DLD1 (cell line): ENCODE results near the gene ACOT13.
"Not testable (repeated sequence)": the region's sequence is repeated elsewhere in the genome, so short reads cannot be mapped to it uniquely, and the experiment has no call there.

Experiments
- in situ Hi-C: cut with HindIII; loops from 2 replicates; pipeline ENCODE4 v1.10.0; 2017; ENCODE audit warnings: low sequenced_read_pairs

ACOT13 gene

GRCh38 chr6:24720604-24721460, 54.0 kb downstream of the ACOT13 start:
- in situ Hi-C loops = no loop called here

- in situ Hi-C loops = no loop called here
Measured at GRCh38 chr6:24721461-24722215, 54.8 kb downstream of the ACOT13 start.

- in situ Hi-C loops = no loop called here
Measured at GRCh38 chr6:24723270-24723669, 56.4 kb downstream of the ACOT13 start.

GRCh38 chr6:24730653-24731052, 63.8 kb downstream of the ACOT13 start:
- in situ Hi-C loops = not testable (repeated sequence)

- in situ Hi-C loops = not testable (repeated sequence)
Measured at GRCh38 chr6:24731456-24732134, 64.7 kb downstream of the ACOT13 start.

GRCh38 chr6:24734166-24734565, 67.3 kb downstream of the ACOT13 start:
- in situ Hi-C loops = no loop called here

GRCh38 chr6:24734710-24735109, 67.8 kb downstream of the ACOT13 start:
- in situ Hi-C loops = not testable (repeated sequence)

- in situ Hi-C loops = no loop called here
Measured at GRCh38 chr6:24738741-24739140, 71.9 kb downstream of the ACOT13 start.

- in situ Hi-C loops = no loop called here
Measured at GRCh38 chr6:24740861-24741260, 74.0 kb downstream of the ACOT13 start.

- in situ Hi-C loops = no loop called here
Measured at GRCh38 chr6:24742216-24742738, 75.4 kb downstream of the ACOT13 start.

GRCh38 chr6:24743265-24743943, 76.5 kb downstream of the ACOT13 start:
- in situ Hi-C loops = no loop called here

- in situ Hi-C loops = no loop called here
Measured at GRCh38 chr6:24743944-24744335, 77.1 kb downstream of the ACOT13 start.

GRCh38 chr6:24744911-24745310, 78.0 kb downstream of the ACOT13 start:
- in situ Hi-C loops = no loop called here

- in situ Hi-C loops = no loop called here
Measured at GRCh38 chr6:24749297-24749696, 82.4 kb downstream of the ACOT13 start.

- in situ Hi-C loops = not testable (repeated sequence)
Measured at GRCh38 chr6:24750878-24751277, 84.0 kb downstream of the ACOT13 start.

GRCh38 chr6:24752503-24752902, 85.6 kb downstream of the ACOT13 start:
- in situ Hi-C loops = no loop called here

- in situ Hi-C loops = no loop called here
Measured at GRCh38 chr6:24752917-24753492, 86.1 kb downstream of the ACOT13 start.

GRCh38 chr6:24753545-24753944, 86.7 kb downstream of the ACOT13 start:
- in situ Hi-C loops = no loop called here

- in situ Hi-C loops = not testable (repeated sequence)
Measured at GRCh38 chr6:24754378-24754777, 87.5 kb downstream of the ACOT13 start.
